ENCODE results near the gene OR2B2. TPM values are rescaled to one million over a fixed set of nuclear protein-coding genes. Genes with fewer than 3 reads are reported as not detected.
A peak's percentile ranks its signal among the peaks of the same experiment; 100 is the strongest.

OR2B2 gene
- total and polyA plus RNA-seq, 4 donors: not detected

DNA sequence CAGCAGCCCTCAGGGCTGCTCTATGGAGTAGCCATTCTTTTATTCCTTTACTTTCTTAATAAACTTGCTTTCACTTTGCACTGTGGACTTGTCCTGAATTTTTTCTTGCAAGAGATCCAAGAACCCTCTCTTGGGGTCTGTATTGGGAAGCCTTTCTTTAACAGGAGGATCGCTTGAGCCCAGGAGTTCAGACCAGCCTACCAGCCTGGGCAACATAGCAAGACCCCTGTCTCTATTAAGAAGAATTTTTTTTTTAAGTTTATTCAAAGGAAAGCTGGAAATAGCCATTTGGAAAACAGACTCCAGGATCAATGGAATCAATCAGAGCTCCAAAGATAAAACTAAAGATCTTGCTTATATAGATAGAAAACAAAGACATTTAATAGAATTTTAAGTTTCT lies 29.1 kb downstream of the OR2B2 start:
- TF ChIP-seq RAD21 (IDR thresholded peaks at IDR 0.05): no peak
- no peak for TF ChIP-seq FOXA2 (IDR thresholded peaks at IDR 0.05)
- TF ChIP-seq, protein P1, sequence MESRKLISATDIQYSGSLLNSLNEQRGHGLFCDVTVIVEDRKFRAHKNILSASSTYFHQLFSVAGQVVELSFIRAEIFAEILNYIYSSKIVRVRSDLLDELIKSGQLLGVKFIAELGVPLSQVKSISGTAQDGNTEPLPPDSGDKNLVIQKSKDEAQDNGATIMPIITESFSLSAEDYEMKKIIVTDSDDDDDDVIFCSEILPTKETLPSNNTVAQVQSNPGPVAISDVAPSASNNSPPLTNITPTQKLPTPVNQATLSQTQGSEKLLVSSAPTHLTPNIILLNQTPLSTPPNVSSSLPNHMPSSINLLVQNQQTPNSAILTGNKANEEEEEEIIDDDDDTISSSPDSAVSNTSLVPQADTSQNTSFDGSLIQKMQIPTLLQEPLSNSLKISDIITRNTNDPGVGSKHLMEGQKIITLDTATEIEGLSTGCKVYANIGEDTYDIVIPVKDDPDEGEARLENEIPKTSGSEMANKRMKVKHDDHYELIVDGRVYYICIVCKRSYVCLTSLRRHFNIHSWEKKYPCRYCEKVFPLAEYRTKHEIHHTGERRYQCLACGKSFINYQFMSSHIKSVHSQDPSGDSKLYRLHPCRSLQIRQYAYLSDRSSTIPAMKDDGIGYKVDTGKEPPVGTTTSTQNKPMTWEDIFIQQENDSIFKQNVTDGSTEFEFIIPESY (IDR thresholded peaks at IDR 0.05): no peak
- no peak for TF ChIP-seq EGR1 (IDR thresholded peaks at IDR 0.05; ENCODE audit: low read depth in 2 of 2)
- TF ChIP-seq, protein P2, sequence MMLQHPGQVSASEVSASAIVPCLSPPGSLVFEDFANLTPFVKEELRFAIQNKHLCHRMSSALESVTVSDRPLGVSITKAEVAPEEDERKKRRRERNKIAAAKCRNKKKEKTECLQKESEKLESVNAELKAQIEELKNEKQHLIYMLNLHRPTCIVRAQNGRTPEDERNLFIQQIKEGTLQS (IDR thresholded peaks at IDR 0.05): no peak
- no peak for TF ChIP-seq GABPA (IDR thresholded peaks at IDR 0.05 in 1 of 2, conservative IDR thresholded peaks at IDR 0.05 in 1 of 2)
- no peak for TF ChIP-seq RXRA (IDR thresholded peaks at IDR 0.05)
- TF ChIP-seq SP1 (IDR thresholded peaks at IDR 0.05): no peak
- no peak for TF ChIP-seq HNF4A (conservative IDR thresholded peaks at IDR 0.05)
- no peak for TF ChIP-seq JUND (IDR thresholded peaks at IDR 0.05)
- no peak for TF ChIP-seq YY1 (IDR thresholded peaks at IDR 0.05)
- TF ChIP-seq, protein P3, sequence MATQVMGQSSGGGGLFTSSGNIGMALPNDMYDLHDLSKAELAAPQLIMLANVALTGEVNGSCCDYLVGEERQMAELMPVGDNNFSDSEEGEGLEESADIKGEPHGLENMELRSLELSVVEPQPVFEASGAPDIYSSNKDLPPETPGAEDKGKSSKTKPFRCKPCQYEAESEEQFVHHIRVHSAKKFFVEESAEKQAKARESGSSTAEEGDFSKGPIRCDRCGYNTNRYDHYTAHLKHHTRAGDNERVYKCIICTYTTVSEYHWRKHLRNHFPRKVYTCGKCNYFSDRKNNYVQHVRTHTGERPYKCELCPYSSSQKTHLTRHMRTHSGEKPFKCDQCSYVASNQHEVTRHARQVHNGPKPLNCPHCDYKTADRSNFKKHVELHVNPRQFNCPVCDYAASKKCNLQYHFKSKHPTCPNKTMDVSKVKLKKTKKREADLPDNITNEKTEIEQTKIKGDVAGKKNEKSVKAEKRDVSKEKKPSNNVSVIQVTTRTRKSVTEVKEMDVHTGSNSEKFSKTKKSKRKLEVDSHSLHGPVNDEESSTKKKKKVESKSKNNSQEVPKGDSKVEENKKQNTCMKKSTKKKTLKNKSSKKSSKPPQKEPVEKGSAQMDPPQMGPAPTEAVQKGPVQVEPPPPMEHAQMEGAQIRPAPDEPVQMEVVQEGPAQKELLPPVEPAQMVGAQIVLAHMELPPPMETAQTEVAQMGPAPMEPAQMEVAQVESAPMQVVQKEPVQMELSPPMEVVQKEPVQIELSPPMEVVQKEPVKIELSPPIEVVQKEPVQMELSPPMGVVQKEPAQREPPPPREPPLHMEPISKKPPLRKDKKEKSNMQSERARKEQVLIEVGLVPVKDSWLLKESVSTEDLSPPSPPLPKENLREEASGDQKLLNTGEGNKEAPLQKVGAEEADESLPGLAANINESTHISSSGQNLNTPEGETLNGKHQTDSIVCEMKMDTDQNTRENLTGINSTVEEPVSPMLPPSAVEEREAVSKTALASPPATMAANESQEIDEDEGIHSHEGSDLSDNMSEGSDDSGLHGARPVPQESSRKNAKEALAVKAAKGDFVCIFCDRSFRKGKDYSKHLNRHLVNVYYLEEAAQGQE (IDR thresholded peaks at IDR 0.05): no peak
- TF ChIP-seq, protein P4, sequence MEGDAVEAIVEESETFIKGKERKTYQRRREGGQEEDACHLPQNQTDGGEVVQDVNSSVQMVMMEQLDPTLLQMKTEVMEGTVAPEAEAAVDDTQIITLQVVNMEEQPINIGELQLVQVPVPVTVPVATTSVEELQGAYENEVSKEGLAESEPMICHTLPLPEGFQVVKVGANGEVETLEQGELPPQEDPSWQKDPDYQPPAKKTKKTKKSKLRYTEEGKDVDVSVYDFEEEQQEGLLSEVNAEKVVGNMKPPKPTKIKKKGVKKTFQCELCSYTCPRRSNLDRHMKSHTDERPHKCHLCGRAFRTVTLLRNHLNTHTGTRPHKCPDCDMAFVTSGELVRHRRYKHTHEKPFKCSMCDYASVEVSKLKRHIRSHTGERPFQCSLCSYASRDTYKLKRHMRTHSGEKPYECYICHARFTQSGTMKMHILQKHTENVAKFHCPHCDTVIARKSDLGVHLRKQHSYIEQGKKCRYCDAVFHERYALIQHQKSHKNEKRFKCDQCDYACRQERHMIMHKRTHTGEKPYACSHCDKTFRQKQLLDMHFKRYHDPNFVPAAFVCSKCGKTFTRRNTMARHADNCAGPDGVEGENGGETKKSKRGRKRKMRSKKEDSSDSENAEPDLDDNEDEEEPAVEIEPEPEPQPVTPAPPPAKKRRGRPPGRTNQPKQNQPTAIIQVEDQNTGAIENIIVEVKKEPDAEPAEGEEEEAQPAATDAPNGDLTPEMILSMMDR (IDR thresholded peaks at IDR 0.05; ENCODE audit: low read depth, low read length, missing input control): no peak
- TF ChIP-seq HNF4G (IDR thresholded peaks at IDR 0.05): no peak
- no peak for TF ChIP-seq TAF1 (conservative IDR thresholded peaks at IDR 0.05)
- Histone ChIP-seq H3K27ac (ENCODE audit: low read depth in 1 of 2, low read length in 2 of 2) (no peak overlapping the region), H3K9ac (ENCODE audit: low read depth in 1 of 2, low read length in 2 of 2) (no peak overlapping the region), H3K27me3 (ENCODE audit: control insufficient read depth in 4 of 4, insufficient read depth in 4 of 4, low read length in 3 of 4) (no peaks in the 10 kb centered on the region), H3K4me1 (ENCODE audit: control insufficient read depth in 4 of 4, insufficient read depth in 4 of 4, low read length in 3 of 4) (no peaks in the 10 kb centered on the region), H3K4me3 (ENCODE audit: low read depth in 1 of 3, low read length in 3 of 3) (no peak overlapping the region), H3K36me3 (ENCODE audit: control insufficient read depth in 4 of 4, insufficient read depth in 3 of 4, low read depth in 1 of 4, low read length in 3 of 4) (no peaks in the 10 kb centered on the region), H3K9me3 (ENCODE audit: control insufficient read depth in 4 of 4, low read length in 3 of 4) (no peaks in the 10 kb centered on the region)
- 96% methylated on average over 1 of the region's 1 CpG for WGBS
- DNase-seq (ENCODE audit: low spot score): no peak

DNA sequence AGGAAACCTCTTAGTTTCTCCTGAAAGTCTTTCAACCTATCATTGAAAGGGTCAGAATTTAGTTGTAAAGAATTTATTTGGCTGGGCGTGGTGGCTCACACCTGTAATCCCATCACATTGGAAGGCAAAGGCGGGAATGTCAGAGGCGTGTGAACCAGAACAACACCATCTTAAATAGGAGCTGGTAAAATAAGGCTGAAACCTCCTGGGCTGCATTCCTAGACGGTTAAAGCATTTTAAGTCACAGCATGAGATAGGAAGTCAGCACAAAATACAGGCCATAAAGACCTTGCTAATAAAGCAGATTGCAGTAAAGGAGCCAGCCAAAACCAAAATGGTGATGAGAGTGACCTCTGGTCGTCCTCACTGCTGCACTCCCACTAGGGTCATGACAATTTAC lies 29.6 kb downstream of the OR2B2 start:
- H3K9me3 ChIP-seq (ENCODE audit: control insufficient read depth in 4 of 4, low read length in 3 of 4): no peaks in the 10 kb centered on the region
- 89% methylated on average over 5 of the region's 5 CpGs for WGBS
- no peak overlapping the region for H3K4me3 ChIP-seq (ENCODE audit: low read depth in 1 of 3, low read length in 3 of 3)
- H3K9ac ChIP-seq (ENCODE audit: low read depth in 1 of 2, low read length in 2 of 2): no peak overlapping the region
- no peaks in the 10 kb centered on the region for H3K4me1 ChIP-seq (ENCODE audit: control insufficient read depth in 4 of 4, insufficient read depth in 4 of 4, low read length in 3 of 4)
- H3K27ac ChIP-seq (ENCODE audit: low read depth in 1 of 2, low read length in 2 of 2): no peak overlapping the region
- TF ChIP-seq, protein P5, sequence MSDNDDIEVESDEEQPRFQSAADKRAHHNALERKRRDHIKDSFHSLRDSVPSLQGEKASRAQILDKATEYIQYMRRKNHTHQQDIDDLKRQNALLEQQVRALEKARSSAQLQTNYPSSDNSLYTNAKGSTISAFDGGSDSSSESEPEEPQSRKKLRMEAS (IDR thresholded peaks at IDR 0.05): no peak
- TF ChIP-seq YY1 (IDR thresholded peaks at IDR 0.05): no peak
- TF ChIP-seq, protein P1 (IDR thresholded peaks at IDR 0.05): no peak
- TF ChIP-seq RXRA (IDR thresholded peaks at IDR 0.05): no peak
- TF ChIP-seq, protein P4 (IDR thresholded peaks at IDR 0.05; ENCODE audit: low read depth, low read length, missing input control): no peak
- no peak for TF ChIP-seq FOXA1 (IDR thresholded peaks at IDR 0.05)
- TF ChIP-seq TAF1 (conservative IDR thresholded peaks at IDR 0.05): no peak
- no peak for TF ChIP-seq FOXA2 (IDR thresholded peaks at IDR 0.05)
- TF ChIP-seq JUND (IDR thresholded peaks at IDR 0.05): no peak
- no peak for TF ChIP-seq NR2F2 (IDR thresholded peaks at IDR 0.05)
- H3K36me3 ChIP-seq (ENCODE audit: control insufficient read depth in 4 of 4, insufficient read depth in 3 of 4, low read depth in 1 of 4, low read length in 3 of 4): no peaks in the 10 kb centered on the region
- DNase-seq (ENCODE audit: low spot score): peak; percentile 10
- H3K27me3 ChIP-seq (ENCODE audit: control insufficient read depth in 4 of 4, insufficient read depth in 4 of 4, low read length in 3 of 4): no peaks in the 10 kb centered on the region
